ENCODE data around the gene FKBP6. TPM values are rescaled to one million over a fixed set of nuclear protein-coding genes. Genes with fewer than 3 reads are reported as not detected.

FKBP6 gene
- polyA plus RNA-seq, 1 experiment, result not detected

DNA sequence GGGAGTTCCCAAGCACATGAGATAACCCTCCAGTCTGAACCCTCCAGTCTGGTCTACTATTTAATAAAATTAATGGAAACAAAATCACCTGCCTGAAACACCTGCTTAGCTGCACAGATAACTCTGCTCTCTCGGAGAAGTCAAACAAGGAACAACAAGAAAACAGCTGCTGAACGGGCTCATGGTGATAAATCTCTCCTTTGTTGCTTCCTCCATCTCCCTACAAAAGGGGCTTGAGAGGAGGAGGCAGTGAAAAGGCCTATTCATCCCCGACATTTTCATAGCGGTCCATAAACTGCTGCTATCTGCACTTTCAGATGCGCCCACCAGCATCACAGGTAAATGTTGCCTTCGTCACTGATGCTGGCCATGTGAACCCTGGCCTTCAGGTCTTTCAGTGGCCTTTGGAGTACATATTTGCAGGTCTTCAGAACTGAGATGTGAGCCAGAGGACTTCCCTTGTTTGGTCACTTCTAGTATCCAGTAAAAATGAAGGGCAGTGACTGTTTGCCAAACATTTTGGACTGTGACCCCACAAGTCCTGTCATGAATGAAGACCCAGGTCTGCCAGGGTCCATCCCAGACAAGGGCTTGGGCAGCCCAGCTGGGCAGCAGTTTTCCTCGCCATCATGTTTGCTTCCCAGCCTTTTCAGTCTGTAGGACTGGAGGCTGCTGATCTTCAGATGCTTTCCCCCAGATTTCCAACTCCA, 15.9 kb downstream of the FKBP6 start:
- CTCF ChIA-PET, result interaction anchor here (0.6 to 6.9 kb wide), 7 partner anchors 9 to 109 kb away, joined by 4 to 58 read pairs (median 9); no protein-coding TSS in a partner anchor
- Histone ChIP-seq H3K27me3 (ENCODE audit: control insufficient read depth, insufficient read depth, low read length) (peaks cover 4% of the 10 kb centered on the region), H3K36me3 (ENCODE audit: control insufficient read depth, insufficient read depth, low read length) (no peaks in the 10 kb centered on the region), H3K4me3 (ENCODE audit: low read depth, low read length) (no peak overlapping the region)
- no peak for DNase-seq (ENCODE audit: low read depth)
- POLR2A ChIA-PET, result no interaction called here
- TF ChIP-seq, protein P1, sequence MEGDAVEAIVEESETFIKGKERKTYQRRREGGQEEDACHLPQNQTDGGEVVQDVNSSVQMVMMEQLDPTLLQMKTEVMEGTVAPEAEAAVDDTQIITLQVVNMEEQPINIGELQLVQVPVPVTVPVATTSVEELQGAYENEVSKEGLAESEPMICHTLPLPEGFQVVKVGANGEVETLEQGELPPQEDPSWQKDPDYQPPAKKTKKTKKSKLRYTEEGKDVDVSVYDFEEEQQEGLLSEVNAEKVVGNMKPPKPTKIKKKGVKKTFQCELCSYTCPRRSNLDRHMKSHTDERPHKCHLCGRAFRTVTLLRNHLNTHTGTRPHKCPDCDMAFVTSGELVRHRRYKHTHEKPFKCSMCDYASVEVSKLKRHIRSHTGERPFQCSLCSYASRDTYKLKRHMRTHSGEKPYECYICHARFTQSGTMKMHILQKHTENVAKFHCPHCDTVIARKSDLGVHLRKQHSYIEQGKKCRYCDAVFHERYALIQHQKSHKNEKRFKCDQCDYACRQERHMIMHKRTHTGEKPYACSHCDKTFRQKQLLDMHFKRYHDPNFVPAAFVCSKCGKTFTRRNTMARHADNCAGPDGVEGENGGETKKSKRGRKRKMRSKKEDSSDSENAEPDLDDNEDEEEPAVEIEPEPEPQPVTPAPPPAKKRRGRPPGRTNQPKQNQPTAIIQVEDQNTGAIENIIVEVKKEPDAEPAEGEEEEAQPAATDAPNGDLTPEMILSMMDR (IDR thresholded peaks at IDR 0.05; ENCODE audit: insufficient read depth, low read depth, low read length), result no peak

DNA sequence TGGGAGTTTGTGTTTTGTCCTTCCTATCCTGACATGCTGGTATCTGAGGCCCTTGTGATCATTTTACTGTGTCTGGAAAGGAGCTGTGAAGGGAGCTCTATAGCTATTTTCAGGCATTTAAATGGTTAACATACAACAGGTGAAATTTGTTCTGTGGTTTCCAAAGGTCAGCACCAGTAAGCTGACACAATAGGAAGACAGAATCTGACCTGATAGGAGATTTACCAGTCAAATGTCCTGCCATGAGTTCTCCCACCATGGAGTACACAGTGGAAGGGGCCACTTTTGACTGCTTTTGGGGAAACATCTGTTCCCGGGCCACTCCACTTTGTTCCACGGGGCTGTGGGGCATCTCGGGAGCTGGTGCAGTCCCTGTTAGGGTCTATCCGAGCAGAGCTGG, 17.6 kb downstream of the FKBP6 start:
- Histone ChIP-seq H3K27me3 (ENCODE audit: control insufficient read depth, insufficient read depth, low read length) (peaks cover 2% of the 10 kb centered on the region), H3K4me3 (ENCODE audit: low read depth, low read length) (no peak overlapping the region), H3K36me3 (ENCODE audit: control insufficient read depth, insufficient read depth, low read length) (no peaks in the 10 kb centered on the region)
- no peak for DNase-seq (ENCODE audit: low read depth)
- POLR2A ChIA-PET, result no interaction called here
- TF ChIP-seq, protein P1 (IDR thresholded peaks at IDR 0.05; ENCODE audit: insufficient read depth, low read depth, low read length), result no peak
- CTCF ChIA-PET, result interaction anchor here (6.9 kb wide), 1 partner anchor 107 kb away, joined by 58 read pairs; no protein-coding TSS in a partner anchor

DNA sequence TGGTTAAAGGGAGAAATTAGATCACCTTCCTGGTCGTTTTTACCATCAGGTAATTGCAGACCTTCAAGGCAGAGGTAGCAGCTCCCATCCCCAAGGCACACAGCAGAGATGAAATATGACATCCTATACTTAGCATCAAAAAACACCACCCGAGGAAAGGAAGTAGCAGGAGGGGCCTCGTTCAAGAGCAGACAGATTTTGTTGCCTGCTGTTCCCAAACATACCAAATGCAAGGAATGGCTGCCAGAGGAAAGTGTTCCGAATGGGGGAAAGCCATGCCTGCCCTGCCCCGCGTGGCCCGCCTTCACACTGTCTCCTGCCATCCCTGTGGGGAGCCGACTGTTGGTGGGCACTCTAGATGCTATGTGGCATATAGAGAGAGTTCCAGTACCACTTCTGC, 18.0 kb downstream of the FKBP6 start:
- H3K36me3 ChIP-seq (ENCODE audit: control insufficient read depth, insufficient read depth, low read length), result no peaks in the 10 kb centered on the region
- no peaks in the 10 kb centered on the region; the same call in 1 of the 2 replicates for H3K27me3 ChIP-seq (ENCODE audit: control insufficient read depth, insufficient read depth, low read length)
- TF ChIP-seq, protein P1 (IDR thresholded peaks at IDR 0.05; ENCODE audit: insufficient read depth, low read depth, low read length), result no peak
- H3K4me3 ChIP-seq (ENCODE audit: low read depth, low read length), result no peak overlapping the region
- ChIA-PET CTCF (interaction anchor here (6.9 kb wide), 1 partner anchor 107 kb away, joined by 58 read pairs; no protein-coding TSS in a partner anchor), POLR2A (no interaction called here)
- no peak for DNase-seq (ENCODE audit: low read depth)

DNA sequence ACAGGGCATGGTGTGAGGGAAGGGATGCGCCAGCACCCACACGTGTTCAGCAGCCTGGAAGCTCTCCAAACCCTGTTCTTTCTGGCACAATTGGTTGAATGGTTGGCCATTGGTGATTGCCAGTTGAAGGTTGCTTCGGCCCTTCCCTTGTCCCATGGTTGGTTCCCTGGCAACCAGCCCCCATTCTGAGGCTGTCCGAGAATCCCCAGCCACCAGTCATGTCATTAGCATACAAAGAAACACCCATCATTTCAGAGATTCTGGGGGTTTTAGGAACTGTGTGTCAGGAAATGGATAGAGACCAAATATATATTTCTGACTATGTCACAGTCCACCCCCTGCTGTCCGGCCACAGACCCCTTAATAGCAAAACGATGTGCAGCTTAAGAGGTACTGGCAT, 21.8 kb downstream of the FKBP6 start:
- no peak for DNase-seq (ENCODE audit: low read depth)
- Histone ChIP-seq H3K27me3 (ENCODE audit: control insufficient read depth, insufficient read depth, low read length) (no peaks in the 10 kb centered on the region; the same call in 1 of the 2 replicates), H3K36me3 (ENCODE audit: control insufficient read depth, insufficient read depth, low read length) (no peaks in the 10 kb centered on the region), H3K4me3 (ENCODE audit: low read depth, low read length) (no peak overlapping the region)
- POLR2A ChIA-PET, result no interaction called here
- TF ChIP-seq, protein P1 (IDR thresholded peaks at IDR 0.05; ENCODE audit: insufficient read depth, low read depth, low read length), result no peak
- CTCF ChIA-PET, result interaction anchor here (1.7 to 1.9 kb wide), 2 partner anchors 7 to 25 kb away, joined by 4 to 5 read pairs; no protein-coding TSS in a partner anchor

DNA sequence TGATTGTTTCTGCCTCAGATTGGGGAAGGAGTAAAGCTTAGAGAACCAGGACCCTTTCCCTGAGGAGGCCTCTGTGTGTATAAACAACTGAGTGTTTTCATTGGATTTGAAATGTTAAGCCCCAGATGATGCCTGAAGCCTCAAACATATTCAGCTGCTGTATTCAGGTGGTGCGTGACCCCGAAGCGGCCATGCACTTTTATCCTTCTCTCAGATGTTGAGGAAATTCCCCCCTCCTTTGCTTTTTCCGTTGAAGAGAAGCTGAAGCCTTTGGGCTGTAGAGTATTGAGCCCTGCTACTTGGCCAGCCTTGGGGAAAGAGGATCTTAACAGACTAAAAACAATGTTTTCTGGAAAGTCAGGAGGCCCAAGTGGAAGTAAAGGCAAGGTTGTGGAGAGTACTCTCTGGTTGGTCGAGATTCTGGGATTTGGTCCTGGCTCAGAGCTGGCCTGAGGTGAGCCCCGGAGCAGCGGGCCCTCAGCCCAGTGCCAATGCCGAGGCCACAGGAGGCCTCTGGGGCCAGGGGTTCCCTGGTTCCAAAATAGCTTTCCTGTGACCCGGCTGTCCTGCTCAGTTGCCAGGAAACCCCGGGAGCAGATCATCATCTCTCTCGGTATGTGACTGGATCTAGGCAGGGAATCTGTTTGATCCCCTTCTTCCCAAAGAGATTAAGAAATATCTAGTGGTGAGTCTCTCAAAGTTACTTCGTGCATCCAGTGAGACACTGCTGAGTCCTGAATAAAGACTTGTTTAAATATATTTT, 22.5 kb downstream of the FKBP6 start:
- H3K27me3 ChIP-seq (ENCODE audit: control insufficient read depth, insufficient read depth, low read length), result no peaks in the 10 kb centered on the region; the same call in 1 of the 2 replicates
- POLR2A ChIA-PET, result no interaction called here
- no peaks in the 10 kb centered on the region for H3K36me3 ChIP-seq (ENCODE audit: control insufficient read depth, insufficient read depth, low read length)
- CTCF ChIA-PET, result interaction anchor here (0.9 to 1.9 kb wide), 3 partner anchors 8 to 36 kb away, joined by 4 to 5 read pairs (median 4); no protein-coding TSS in a partner anchor
- no peak for DNase-seq (ENCODE audit: low read depth)
- TF ChIP-seq, protein P1 (IDR thresholded peaks at IDR 0.05; ENCODE audit: insufficient read depth, low read depth, low read length), result no peak
- H3K4me3 ChIP-seq (ENCODE audit: low read depth, low read length), result no peak overlapping the region
